Small intestine (tissue), 7 donors: Measurements from ENCODE around the gene OR6N2. TPM values are rescaled to one million over a fixed set of nuclear protein-coding genes. Genes with fewer than 3 reads are reported as not detected.

Experiments used
- DNase-seq, 2 donors: peaks; one replicate each; pipeline versions ENCODE4 v3.0.0 to v3.0.0-alpha.2; 2013
- FAIRE-seq: peaks from 2 replicates; lab custom pipeline; 2012; peaks lifted over from hg19 to GRCh38; lab: Jason Lieb, UNC
- H3K27ac ChIP-seq, 3 donors: one replicate each; pipeline ENCODE4 v1.5.1; 2013; ENCODE audit warnings: low read length in 2 of 3, mild to moderate bottlenecking in 2 of 3, control low read depth in 1 of 3, inconsistent platforms in 1 of 3, low read depth in 1 of 3, moderate library complexity in 1 of 3
- H3K27me3 ChIP-seq, 3 donors: one replicate each; pipeline ENCODE4 v1.6.1; 2013; ENCODE audit warnings: low read length in 3 of 3, inconsistent platforms in 1 of 3; ENCODE audit not compliant: control insufficient read depth in 3 of 3, insufficient read depth in 3 of 3
- H3K36me3 ChIP-seq, 3 donors: one replicate each; pipeline ENCODE4 v1.6.1; 2013; ENCODE audit warnings: low read length in 3 of 3, inconsistent platforms in 1 of 3, low read depth in 1 of 3, mild to moderate bottlenecking in 1 of 3, moderate library complexity in 1 of 3; ENCODE audit not compliant: control insufficient read depth in 3 of 3, insufficient read depth in 2 of 3
- H3K4me1 ChIP-seq, 3 donors: one replicate each; pipeline ENCODE4 v1.6.1; 2013; ENCODE audit warnings: low read length in 2 of 3, inconsistent platforms in 1 of 3, low read depth in 1 of 3, mild to moderate bottlenecking in 1 of 3, moderate library complexity in 1 of 3; ENCODE audit not compliant: control insufficient read depth in 3 of 3, insufficient read depth in 2 of 3
- H3K4me3 ChIP-seq, 3 donors: one replicate each; pipeline ENCODE4 v1.5.1; 2013; ENCODE audit warnings: low read length in 3 of 3, control low read depth in 1 of 3, inconsistent platforms in 1 of 3, low read depth in 1 of 3, mild to moderate bottlenecking in 1 of 3, moderate library complexity in 1 of 3
- H3K9me3 ChIP-seq, 2 donors: one replicate each; pipeline ENCODE4 v1.6.1; 2013; ENCODE audit warnings: low read depth in 1 of 2, low read length in 1 of 2; ENCODE audit not compliant: control insufficient read depth in 2 of 2, insufficient read depth in 1 of 2
- WGBS, 3 donors: extraction: QIAGEN DNeasy Blood & Tissue Kit; methylation state at CpG; one replicate each; pipeline ENCODE4 v1.1.7; 2013; 5-methylcytosine and 5-hydroxymethylcytosine counted together
- polyA plus RNA-seq, 4 donors: library from polyadenylated mRNA; stranded (reverse) in 3 of 4; unstranded in 1 of 4; fragments of 200-250 nt in 3 of 4; fragments of 120-200 nt in 1 of 4; gene quantifications; one replicate each; pipeline versions ENCODE4 v1.2.1 to v1.2.3, GENCODE V29; 2013
- donor health status: healthy with polysubstance abuse.
- donor health status: control.
- donor health status: control.
- donor health status: Bipolar disorder and iron deficiency.
- donor health status: healthy.

Gene OR6N2
- polyA plus RNA-seq, 4 donors: not detected

DNA sequence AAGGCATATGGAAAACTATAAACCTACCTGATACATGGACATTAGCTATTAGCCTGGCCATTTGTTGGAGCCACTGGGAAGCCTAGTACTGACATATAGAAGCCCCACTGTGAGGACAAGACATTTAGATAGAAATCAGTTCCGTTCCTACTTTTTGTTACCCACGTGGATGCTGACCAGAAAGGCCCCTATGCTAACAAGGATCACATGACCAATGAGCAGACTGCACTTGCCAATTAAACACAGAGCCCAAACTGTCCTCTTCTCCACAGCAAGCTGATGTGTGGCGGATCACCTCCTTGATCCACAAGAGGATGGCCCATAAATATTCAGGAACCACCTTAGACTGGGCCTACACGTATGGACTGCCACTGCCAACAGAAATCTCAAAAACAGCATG lies 49.3 kb downstream of the OR6N2 start:
- no peak overlapping the region for H3K27ac ChIP-seq
- no peaks in the 10 kb centered on the region for H3K9me3 ChIP-seq
- no peaks in the 10 kb centered on the region for H3K36me3 ChIP-seq
- no peak overlapping the region for H3K4me3 ChIP-seq
- FAIRE-seq (no peak), DNase-seq (no peak)
- no peaks in the 10 kb centered on the region for H3K27me3 ChIP-seq
- H3K4me1 ChIP-seq: no peaks in the 10 kb centered on the region
- WGBS, 3 donors: 82 to 86% (median 83%) methylated on average over 4 of the region's 4 CpGs

DNA sequence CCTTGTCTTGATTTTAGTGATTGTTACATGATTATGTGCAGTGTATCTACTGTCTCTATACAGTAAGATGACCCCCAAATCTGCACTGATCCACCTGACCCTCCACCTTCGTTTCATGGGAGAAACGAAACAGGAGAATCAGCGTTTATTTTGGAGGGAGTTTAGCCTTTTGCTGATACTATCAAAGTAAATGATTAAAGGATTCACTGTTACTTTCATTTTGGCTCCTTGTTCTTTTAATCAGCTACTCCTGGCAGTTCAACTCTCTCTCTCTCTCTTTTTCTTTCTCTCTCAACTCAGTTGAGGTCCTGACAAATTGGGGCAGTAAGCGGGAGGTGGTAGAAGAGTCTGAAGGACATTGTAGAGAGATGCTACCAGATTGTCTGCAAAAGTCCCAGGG lies 50.6 kb downstream of the OR6N2 start:
- Histone ChIP-seq H3K9me3 (no peaks in the 10 kb centered on the region), H3K4me1 (no peaks in the 10 kb centered on the region), H3K4me3 (no peak overlapping the region), H3K27me3 (no peaks in the 10 kb centered on the region), H3K36me3 (no peaks in the 10 kb centered on the region), H3K27ac (no peak overlapping the region)
- DNase-seq: peak in 1 of 2 donors; percentile 1
- FAIRE-seq: no peak
- WGBS, 3 donors: 21 to 51% (median 40%) methylated on average over 4 of the region's 4 CpGs

- Histone ChIP-seq H3K4me3 (no peak overlapping the region), H3K36me3 (no peaks in the 10 kb centered on the region), H3K4me1 (no peaks in the 10 kb centered on the region), H3K9me3 (no peaks in the 10 kb centered on the region), H3K27ac (no peak overlapping the region), H3K27me3 (no peaks in the 10 kb centered on the region)
- no peak for DNase-seq
- 69 to 78% (median 76%) methylated on average over 3 of the region's 3 CpGs for WGBS, 3 donors
- no peak for FAIRE-seq
These were observed 52.3 kb downstream of the OR6N2 start for GRCh38 chr1:158728510-158729225.

GRCh38 chr1:158724442-158724841 lies 56.6 kb downstream of the OR6N2 start:
- 90 to 94% (median 93%) methylated on average over 5 of the region's 5 CpGs for WGBS, 3 donors
- no peak for FAIRE-seq

More at GRCh38 chr1:158724442-158724841, 56.6 kb downstream of the OR6N2 start:
- H3K9me3 ChIP-seq: no peaks in the 10 kb centered on the region
- DNase-seq: no peak
- no peak overlapping the region for H3K4me3 ChIP-seq
- H3K36me3 ChIP-seq: no peaks in the 10 kb centered on the region
- H3K4me1 ChIP-seq: no peaks in the 10 kb centered on the region
- H3K27ac ChIP-seq: no peak overlapping the region
- H3K27me3 ChIP-seq: no peaks in the 10 kb centered on the region

Other genes with a start within 250 kb of the OR6N2 start
- gene OR6Y1, start 226.8 kb downstream of the OR6N2 start, polyA plus RNA-seq: not detected
- not detected for gene OR6P1, start 210.6 kb downstream of the OR6N2 start, polyA plus RNA-seq
- not detected for gene OR10X1, start 201.3 kb downstream of the OR6N2 start, polyA plus RNA-seq
- gene OR10Z1, start 175.9 kb downstream of the OR6N2 start, polyA plus RNA-seq: under 1 TPM in 1 of 4 donors, not detected in 3; under 0.01 TPM
- under 1 TPM in 2 of 4 donors, not detected in 2; under 0.01 to 0.30 TPM for gene SPTA1, start 94.5 kb downstream of the OR6N2 start, polyA plus RNA-seq
- not detected for gene OR6K2, start 80.6 kb downstream of the OR6N2 start, polyA plus RNA-seq
- gene OR6K3, start 60.5 kb downstream of the OR6N2 start, polyA plus RNA-seq: not detected
- not detected for gene OR6K6, start 26.5 kb downstream of the OR6N2 start, polyA plus RNA-seq
- not detected for gene OR6N1, start 9.0 kb downstream of the OR6N2 start, polyA plus RNA-seq
- 1 to 10 TPM in 3 of 4 donors, under 1 TPM in 1; 0.89 to 3.3 (median 1.9) TPM for gene MNDA, start 50.1 kb upstream of the OR6N2 start, polyA plus RNA-seq
- gene PYHIN1, start 150.3 kb upstream of the OR6N2 start, polyA plus RNA-seq: under 1 TPM; 0.55 to 0.81 (median 0.68) TPM
- 10 to 100 TPM in 3 of 4 donors, 1 to 10 TPM in 1; 6.5 to 73.1 (median 31.9) TPM for gene IFI16, start 228.7 kb upstream of the OR6N2 start, polyA plus RNA-seq